Fibroblast of pulmonary artery (primary cell): ENCODE measurements around the gene DHRS7C.

Source experiments
- DNase-seq: peaks from one replicate; pipeline ENCODE4 v3.0.0-alpha.2; 2010; ENCODE audit warnings: low read depth
- H3K4me3 ChIP-seq: replicated peaks from 2 replicates; pipeline ENCODE4 v1.5.1; 2011; ENCODE audit warnings: low read depth, mild to moderate bottlenecking, control low read depth, low read length, moderate library complexity
- CTCF ChIP-seq: IDR thresholded peaks from 2 replicates; pipeline ENCODE4 v1.5.1; 2011; ENCODE audit warnings: mild to moderate bottlenecking, control low read depth, low read length, inconsistent platforms; ENCODE audit errors: missing control alignments

DHRS7C gene

GRCh38 chr17:9790889-9791876 is at the start of gene DHRS7C:
TSS of gene DHRS7C (minus strand) at chr17:9791592. CDS start at chr17:9791284, 308 bp downstream.
- no peak for DNase-seq
- no peak for TF ChIP-seq CTCF
- no peak within 1 kb of the TSS for H3K4me3 ChIP-seq

DNA sequence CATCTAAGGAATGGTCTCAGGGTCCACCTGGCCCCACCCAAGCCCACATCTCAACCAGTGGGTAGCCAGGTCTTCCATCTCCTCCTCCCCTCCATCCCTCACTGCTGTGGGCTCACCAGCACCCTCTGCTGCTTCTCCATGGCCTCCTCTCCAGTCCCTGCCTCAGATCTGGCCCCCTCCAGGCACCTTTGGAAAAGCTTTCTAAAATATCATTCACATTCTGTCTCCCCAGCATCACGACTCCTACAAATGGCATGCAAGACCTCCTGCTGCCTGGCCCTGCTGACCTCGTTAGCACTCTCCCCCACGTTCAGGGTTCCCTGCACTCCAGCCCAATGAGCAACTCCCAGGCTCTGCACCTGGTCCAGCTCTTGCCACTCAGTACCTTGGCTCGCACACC is 48.0 kb upstream of the DHRS7C start:
- no peak for DNase-seq
- TF ChIP-seq CTCF = peak; percentile 4
- no peak overlapping the region for H3K4me3 ChIP-seq

DNA sequence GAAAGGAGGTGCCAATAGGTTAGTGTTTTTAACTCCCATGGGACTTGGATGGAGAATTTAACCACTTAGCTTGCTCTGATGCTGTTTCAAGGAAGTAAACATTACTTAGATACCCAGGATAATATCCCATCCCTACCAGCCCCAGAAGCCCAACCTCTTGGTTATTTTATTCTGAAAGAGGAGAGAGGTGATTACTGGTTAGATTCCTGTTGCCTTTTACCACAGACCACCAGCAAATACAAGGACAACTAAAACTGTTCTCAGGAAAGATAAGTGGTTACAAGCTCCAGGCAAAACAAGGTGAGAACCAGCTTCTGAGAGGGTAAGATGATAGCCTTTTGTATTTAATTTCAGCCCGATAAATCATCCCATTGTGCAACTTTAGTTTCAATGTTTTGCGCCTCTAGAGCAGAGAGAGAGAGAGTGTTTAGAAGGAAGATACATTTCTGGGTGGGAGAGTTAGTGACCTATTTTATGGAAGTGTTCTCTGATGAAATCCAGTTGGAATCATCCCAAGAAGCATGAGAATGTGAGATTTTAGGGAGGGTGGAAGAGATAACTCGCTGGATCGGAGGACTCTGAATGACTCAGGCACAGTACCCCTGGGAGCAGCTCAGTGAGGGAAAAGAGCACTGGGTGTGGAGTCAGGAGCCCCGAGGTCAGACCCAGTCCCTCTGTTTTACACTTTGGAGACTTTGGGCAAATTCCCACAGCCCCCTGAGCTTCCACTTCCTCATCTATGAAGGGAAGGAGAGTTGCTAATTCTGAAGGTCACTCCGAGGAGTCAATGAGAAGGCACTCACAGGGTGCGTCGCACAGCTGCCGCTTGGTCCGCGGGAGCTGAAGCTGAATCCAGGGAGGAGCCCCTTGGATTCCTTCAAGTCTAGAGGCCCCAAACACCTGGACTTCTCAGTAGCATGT is 46.4 kb upstream of the DHRS7C start:
- no peak overlapping the region for H3K4me3 ChIP-seq
- TF ChIP-seq CTCF = no peak
- DNase-seq = peak; percentile 88

- no peak for DNase-seq
- H3K4me3 ChIP-seq = no peak overlapping the region
- TF ChIP-seq CTCF = no peak
These were observed 42.5 kb upstream of the DHRS7C start for GRCh38 chr17:9833922-9834321.

DNA sequence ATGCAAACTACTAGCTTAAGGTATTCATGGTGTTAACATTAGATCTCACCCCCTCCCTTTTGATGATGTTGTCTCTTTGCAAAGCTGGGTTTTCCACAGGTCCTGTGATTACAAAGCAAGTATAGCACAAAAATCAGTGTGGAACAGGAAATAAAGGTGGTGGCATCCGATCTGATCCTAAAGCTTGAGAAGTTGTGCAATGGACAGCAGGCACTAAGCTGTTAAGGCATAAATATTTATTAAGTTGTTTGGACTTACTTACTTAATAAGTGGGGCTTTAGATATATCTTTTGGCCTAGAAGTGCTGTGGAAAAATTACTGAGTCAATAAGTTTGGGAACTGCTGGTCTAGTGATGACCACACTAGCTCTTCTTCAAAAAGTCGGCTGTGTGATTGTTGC is 39.3 kb upstream of the DHRS7C start:
- TF ChIP-seq CTCF = no peak
- H3K4me3 ChIP-seq = no peak overlapping the region

GRCh38 chr17:9829343-9829742 is 38.0 kb upstream of the DHRS7C start:
- DNase-seq = no peak
- TF ChIP-seq CTCF = no peak
- no peak overlapping the region for H3K4me3 ChIP-seq

More for the DNA sequence above, 39.3 kb upstream of the DHRS7C start:
- no peak for DNase-seq
